Kidney epithelial cell (primary cell): ENCODE data around the gene CAMTA1. TPM values are rescaled to one million over a fixed set of nuclear protein-coding genes. Genes with fewer than 3 reads are reported as not detected.

Experiments used
- DNase-seq: peaks from one replicate; pipeline ENCODE4 v3.0.0-alpha.2; 2010; ENCODE audit warnings: low read depth
- H3K27me3 ChIP-seq: 2 replicates; pipeline ENCODE4 v1.6.0; 2011; ENCODE audit warnings: low read length; ENCODE audit not compliant: control insufficient read depth, insufficient read depth
- H3K36me3 ChIP-seq: 2 replicates; pipeline ENCODE4 v1.5.1; 2011; ENCODE audit warnings: low read length; ENCODE audit not compliant: control insufficient read depth, insufficient read depth
- H3K4me3 ChIP-seq: 2 replicates; pipeline ENCODE4 v1.5.1; 2011; ENCODE audit warnings: low read depth, mild to moderate bottlenecking, control low read depth, low read length
- total RNA-seq: library from RNA; depleted of rRNA; stranded (reverse); fragments of >200 nt; gene quantifications from 2 replicates; pipeline ENCODE4 v1.2.3, GENCODE V29; 2015
- TF ChIP-seq, protein P1 (sequence below): IDR thresholded peaks from 2 replicates; pipeline ENCODE4 v1.5.1; 2011; ENCODE audit warnings: mild to moderate bottlenecking, moderate library complexity, low read length, control low read depth, inconsistent platforms; ENCODE audit not compliant: insufficient read depth, poor library complexity, severe bottlenecking

CAMTA1 gene
- total RNA-seq, 1 donor from 2014 or later: 76.5 TPM

DNA sequence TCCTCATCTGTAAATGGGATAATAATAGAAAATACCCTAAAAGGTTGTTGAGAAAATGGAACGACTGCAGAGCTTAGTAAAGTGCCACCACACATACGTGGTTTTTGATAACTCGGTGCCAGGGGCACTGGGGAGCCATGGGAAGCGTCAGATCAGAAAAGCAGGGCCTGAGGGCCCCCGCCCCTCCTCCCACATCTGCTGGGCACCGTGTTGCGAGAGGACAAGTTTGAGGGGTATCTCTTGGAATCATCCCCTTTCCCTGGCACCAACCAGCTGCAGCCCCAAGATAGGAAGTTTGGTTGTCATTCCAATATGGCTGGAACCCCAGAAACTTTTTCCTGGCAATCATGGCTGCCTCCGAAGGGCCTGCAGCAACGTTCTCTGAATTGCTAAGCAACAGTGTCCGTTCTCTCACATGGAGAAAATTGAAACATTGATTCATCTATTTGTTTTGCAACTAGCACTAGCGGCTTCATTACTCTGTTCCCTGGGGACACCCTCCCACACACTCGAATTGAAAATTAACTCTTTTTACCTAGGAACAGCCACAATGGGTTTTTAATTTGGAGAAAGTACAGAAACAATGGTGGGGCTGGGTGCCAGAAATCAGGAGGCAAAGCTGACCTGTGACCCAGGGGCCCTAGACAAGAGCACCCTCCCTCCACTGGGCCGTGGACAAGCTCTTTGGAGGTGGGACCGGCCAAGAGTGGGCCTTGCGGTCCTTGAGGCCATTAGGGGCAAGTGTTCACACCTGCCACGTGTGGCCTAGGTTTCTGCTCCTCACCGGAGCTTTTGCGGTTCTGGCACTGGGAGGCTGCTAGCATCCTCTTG lies 795.9 kb downstream of the CAMTA1 start:
- Histone ChIP-seq H3K36me3 (no peaks in the 10 kb centered on the region), H3K27me3 (no peaks in the 10 kb centered on the region), H3K4me3 (no peak overlapping the region)
- DNase-seq: no peak
- TF ChIP-seq, protein P1, sequence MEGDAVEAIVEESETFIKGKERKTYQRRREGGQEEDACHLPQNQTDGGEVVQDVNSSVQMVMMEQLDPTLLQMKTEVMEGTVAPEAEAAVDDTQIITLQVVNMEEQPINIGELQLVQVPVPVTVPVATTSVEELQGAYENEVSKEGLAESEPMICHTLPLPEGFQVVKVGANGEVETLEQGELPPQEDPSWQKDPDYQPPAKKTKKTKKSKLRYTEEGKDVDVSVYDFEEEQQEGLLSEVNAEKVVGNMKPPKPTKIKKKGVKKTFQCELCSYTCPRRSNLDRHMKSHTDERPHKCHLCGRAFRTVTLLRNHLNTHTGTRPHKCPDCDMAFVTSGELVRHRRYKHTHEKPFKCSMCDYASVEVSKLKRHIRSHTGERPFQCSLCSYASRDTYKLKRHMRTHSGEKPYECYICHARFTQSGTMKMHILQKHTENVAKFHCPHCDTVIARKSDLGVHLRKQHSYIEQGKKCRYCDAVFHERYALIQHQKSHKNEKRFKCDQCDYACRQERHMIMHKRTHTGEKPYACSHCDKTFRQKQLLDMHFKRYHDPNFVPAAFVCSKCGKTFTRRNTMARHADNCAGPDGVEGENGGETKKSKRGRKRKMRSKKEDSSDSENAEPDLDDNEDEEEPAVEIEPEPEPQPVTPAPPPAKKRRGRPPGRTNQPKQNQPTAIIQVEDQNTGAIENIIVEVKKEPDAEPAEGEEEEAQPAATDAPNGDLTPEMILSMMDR: no peak

DNA sequence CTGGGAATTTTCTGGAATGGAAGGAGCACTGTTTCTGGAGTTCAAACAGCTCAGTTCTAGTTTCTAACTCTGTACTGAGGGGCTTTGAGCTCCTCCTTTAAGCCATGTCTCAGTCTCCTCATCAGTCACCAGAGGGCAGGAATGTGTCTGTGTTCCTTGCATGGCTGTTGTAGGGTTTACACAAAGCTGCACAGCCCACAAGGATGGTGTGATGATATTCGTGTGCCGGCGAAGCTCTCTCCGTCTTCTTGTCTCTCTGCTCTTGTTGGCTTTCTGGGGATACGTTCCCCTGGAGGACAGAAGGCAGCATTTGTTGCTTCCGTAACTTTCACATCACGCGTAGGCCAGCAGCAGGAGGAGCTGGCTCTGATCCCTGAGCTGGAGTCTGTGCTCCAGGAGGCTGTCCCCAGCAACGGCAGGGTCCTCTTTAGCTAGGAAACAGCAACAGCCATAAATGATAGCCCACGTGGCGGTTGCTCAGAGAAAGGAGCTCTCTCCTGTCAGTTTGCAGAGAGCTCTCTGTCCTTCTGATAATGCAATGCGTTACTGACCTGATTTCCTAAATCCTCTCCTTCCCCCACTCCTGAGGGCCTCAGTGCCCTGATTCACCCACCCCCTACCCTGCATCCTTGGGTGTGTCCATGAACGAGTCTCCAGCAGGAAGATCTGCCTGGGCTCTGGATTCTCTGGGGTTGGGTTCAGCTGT lies 796.7 kb downstream of the CAMTA1 start:
- Histone ChIP-seq H3K36me3 (no peaks in the 10 kb centered on the region), H3K27me3 (no peaks in the 10 kb centered on the region), H3K4me3 (no peak overlapping the region)
- TF ChIP-seq, protein P1: no peak
- no peak for DNase-seq

DNA sequence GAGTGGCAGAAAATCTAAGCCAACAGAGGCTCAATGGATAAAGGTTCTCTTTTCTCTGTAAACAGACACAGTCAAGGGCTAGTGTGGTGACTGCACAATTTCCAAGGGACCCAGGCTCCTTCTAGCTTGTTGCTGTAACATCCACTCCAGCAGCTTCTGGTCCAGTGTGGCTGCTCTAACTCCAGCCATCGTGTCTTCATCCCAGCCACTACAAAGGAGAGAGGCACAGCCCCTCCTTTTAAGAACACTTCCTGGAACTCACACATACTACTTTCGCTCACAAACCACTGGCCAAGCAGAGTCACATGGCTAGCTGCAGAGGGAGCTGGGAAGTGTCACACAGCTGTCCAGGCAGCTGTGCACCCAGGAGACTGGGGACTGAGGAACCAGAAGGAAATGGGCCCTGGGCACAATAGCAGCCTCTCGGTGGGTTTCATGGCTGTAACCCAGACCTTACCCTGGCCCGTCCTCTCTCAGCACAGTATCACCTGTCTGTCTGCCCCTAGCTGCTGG lies 797.3 kb downstream of the CAMTA1 start:
- no peak for DNase-seq
- TF ChIP-seq, protein P1: no peak
- Histone ChIP-seq H3K36me3 (no peaks in the 10 kb centered on the region), H3K27me3 (no peaks in the 10 kb centered on the region), H3K4me3 (no peak overlapping the region)

DNA sequence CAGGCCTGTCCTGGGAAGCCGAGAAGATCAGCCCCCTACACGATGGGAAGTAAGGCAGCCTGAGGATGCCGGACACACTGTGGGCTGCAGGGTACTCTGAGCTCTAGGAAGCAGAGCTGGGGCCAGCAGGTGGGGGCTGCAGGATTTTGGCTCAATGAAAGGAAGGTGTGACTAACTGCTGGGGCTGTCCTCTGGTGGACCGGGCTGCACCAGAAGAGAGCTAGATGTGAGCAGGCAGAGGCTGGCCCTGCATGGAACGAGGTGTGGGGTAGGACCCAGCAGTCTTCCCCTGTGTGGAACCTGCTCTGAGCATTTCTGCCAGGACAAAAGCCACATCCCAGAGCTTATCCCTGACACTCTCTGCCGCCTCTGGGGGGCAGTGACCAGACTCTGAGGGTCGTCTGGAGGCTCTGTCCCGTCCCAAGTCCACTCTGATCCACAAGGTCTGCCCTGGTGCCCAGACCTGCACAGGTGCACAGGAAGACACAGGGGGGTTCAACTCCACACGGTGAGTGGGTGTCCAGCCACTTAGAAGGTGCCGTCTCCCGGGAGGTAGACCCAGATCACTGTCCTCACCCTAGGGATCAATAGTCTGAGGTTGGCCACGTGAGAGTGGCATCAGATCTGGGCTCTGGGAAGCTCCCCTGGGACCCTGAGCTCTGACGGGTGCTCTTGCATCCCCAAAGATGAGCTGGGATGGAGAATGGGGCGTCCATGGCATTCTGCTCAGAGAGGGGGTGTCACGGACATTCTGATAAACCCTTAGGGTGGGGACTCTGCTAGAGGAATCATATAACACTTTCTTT lies 798.2 kb downstream of the CAMTA1 start:
- TF ChIP-seq, protein P1: no peak
- Histone ChIP-seq H3K36me3 (no peaks in the 10 kb centered on the region), H3K27me3 (peaks cover 6% of the 10 kb centered on the region), H3K4me3 (no peak overlapping the region)
- DNase-seq: no peak

DNA sequence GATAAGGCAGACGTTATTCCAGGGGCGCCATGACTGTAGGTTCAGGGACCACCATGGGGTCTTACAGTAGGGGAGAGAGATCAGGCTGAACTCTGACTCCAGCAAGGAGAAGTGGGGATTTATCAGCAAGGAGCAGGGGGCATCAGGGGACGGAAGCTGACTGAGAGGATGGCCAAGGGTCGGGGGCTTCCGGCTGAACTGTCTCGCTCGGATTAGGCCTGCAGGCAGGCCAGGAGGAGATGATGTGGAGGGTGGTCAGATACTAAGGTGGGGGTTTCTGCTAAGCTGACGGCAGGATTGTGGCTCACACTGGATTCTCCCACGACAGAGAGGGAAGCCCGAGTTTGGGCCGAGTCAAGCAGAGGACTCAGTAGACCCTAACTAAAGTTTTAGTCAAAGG lies 798.9 kb downstream of the CAMTA1 start:
- peaks cover 6% of the 10 kb centered on the region for H3K27me3 ChIP-seq
- no peaks in the 10 kb centered on the region for H3K36me3 ChIP-seq
- DNase-seq: no peak
- TF ChIP-seq, protein P1: no peak
- H3K4me3 ChIP-seq: no peak overlapping the region
